ENCODE measurements around the gene CEP112. TPM values are rescaled to one million over a fixed set of nuclear protein-coding genes. Genes with fewer than 3 reads are reported as not detected.

Gene CEP112
- total and polyA plus RNA-seq, 2 experiments from 2014 or later, result 4.0 to 4.3 TPM

- no peak overlapping the region for H3K27ac Mint-ChIP-seq
- peaks cover 5% of the 10 kb centered on the region; the same call in 1 of the 3 replicates for H3K4me1 Mint-ChIP-seq
- H3K36me3 Mint-ChIP-seq (ENCODE audit: low read depth), result peaks cover 8% of the 10 kb centered on the region; the same call in 2 of the 3 replicates
- Histone ChIP-seq H4K20me1 (replicated peaks; ENCODE audit: insufficient read depth) (no peaks in the 10 kb centered on the region), H3K36me3 (ENCODE audit: insufficient read depth) (no peaks in the 10 kb centered on the region), H3K4me3 (no peak overlapping the region), H2AFZ (no peak overlapping the region), H3K4me1 (ENCODE audit: insufficient read depth) (no peaks in the 10 kb centered on the region), H3K79me2 (replicated peaks; ENCODE audit: insufficient read depth) (no peaks in the 10 kb centered on the region), H3F3A (replicated peaks; ENCODE audit: low read depth) (no peaks in the 10 kb centered on the region), H3K9me2 (ENCODE audit: insufficient read depth) (no peaks in the 10 kb centered on the region; the same call in 1 of the 2 replicates), H3K27ac (ENCODE audit: low read depth) (no peak overlapping the region), H3K4me2 (no peak overlapping the region), H3K27me3 (ENCODE audit: insufficient read depth) (no peaks in the 10 kb centered on the region; the same call in 1 of the 2 replicates)
- H3K4me3 Mint-ChIP-seq, result no peak overlapping the region
- TF ChIP-seq EZH2 (IDR thresholded peaks at IDR 0.05; ENCODE audit: low read depth, unreplicated experiment), result no peak
- no peak for TF ChIP-seq ZNF331 (CRISPR knock-in tag; IDR thresholded peaks at IDR 0.05; ENCODE audit: low read depth)
- no peak for TF ChIP-seq ZNF462 (CRISPR knock-in tag; IDR thresholded peaks at IDR 0.05)
- no peak for TF ChIP-seq ZNF114 (CRISPR knock-in tag; IDR thresholded peaks at IDR 0.05)
- no peak for TF ChIP-seq JUNB (IDR thresholded peaks at IDR 0.05; ENCODE audit: unreplicated experiment)
- TF ChIP-seq REST (IDR thresholded peaks at IDR 0.05; ENCODE audit: unreplicated experiment), result no peak
- TF ChIP-seq STAT1 (IDR thresholded peaks at IDR 0.05; ENCODE audit: unreplicated experiment), result no peak
- no peak for TF ChIP-seq ETS1 (IDR thresholded peaks at IDR 0.05)
- TF ChIP-seq CREB1 (CRISPR knock-in tag; IDR thresholded peaks at IDR 0.05; ENCODE audit: low read depth), result no peak
- no peak for TF ChIP-seq EZH2phosphoT487 (IDR thresholded peaks at IDR 0.05; ENCODE audit: unreplicated experiment)
- TF ChIP-seq NANOG (IDR thresholded peaks at IDR 0.05; ENCODE audit: borderline replicate concordance), result no peak
- TF ChIP-seq CTCF (conservative IDR thresholded peaks at IDR 0.05; ENCODE audit: low read depth in 2 of 2), result no peak
- no peak for TF ChIP-seq POLR2AphosphoS5 (IDR thresholded peaks at IDR 0.05; ENCODE audit: low read depth)
- no peak for DNase-seq (ENCODE audit: low spot score)
- ATAC-seq, result no peak
- H3K9me3 Mint-ChIP-seq, result peaks cover 13% of the 10 kb centered on the region; the same call in 2 of the 3 replicates
- no peaks in the 10 kb centered on the region for H3K27me3 Mint-ChIP-seq (ENCODE audit: insufficient read depth, low read depth, poor library complexity)
These were observed 76.7 kb downstream of the CEP112 start for GRCh38 chr17:66115246-66115645.
